H1 (cell line): Measurements from ENCODE around the gene JAKMIP2. TPM values are rescaled to one million over a fixed set of nuclear protein-coding genes. Genes with fewer than 3 reads are reported as not detected.
A peak's percentile ranks its signal among the peaks of the same experiment; 100 is the strongest.

Experiments used
- CBX8 ChIP-seq: fragments of 300-800, 300-1000 bp; sonication (generic); IDR thresholded peaks from 2 replicates; pipeline ENCODE4 v1.7.1; 2016; ENCODE audit warnings: low read depth, low read length, borderline replicate concordance
- CEBPB ChIP-seq: IDR thresholded peaks from 2 replicates; pipeline ENCODE4 v1.6.1; 2012; ENCODE audit warnings: low read depth, low read length
- CHD7 ChIP-seq: fragments of 300-600 bp; sonication (generic); IDR thresholded peaks from 2 replicates; pipeline ENCODE4 v1.7.1; 2012; ENCODE audit warnings: low read length, moderate library complexity, mild to moderate bottlenecking, inconsistent platforms; ENCODE audit not compliant: insufficient replicate concordance
- MAX ChIP-seq: IDR thresholded peaks from 2 replicates; pipeline ENCODE4 v1.6.1; 2012; ENCODE audit warnings: inconsistent platforms
- RAD21 ChIP-seq, 2 experiments: IDR thresholded peaks in 1 of 2; conservative IDR thresholded peaks in 1 of 2; 2 replicates each; pipeline ENCODE4 v1.6.1; 2011; ENCODE audit warnings: low read depth in 2 of 2, low read length in 2 of 2, improper control_type of control experiment in 1 of 2, inconsistent platforms in 1 of 2, mild to moderate bottlenecking in 1 of 2, moderate library complexity in 1 of 2
- RNF2 ChIP-seq: fragments of 200-900, 300-1000 bp; sonication (generic); IDR thresholded peaks from 2 replicates; pipeline ENCODE4 v1.7.1; 2016; ENCODE audit warnings: borderline replicate concordance, low read depth, mild to moderate bottlenecking, antibody characterized with exemption, low read length; ENCODE audit not compliant: poor library complexity, severe bottlenecking; ENCODE audit errors: missing control alignments
- SIN3A ChIP-seq, 2 experiments: IDR thresholded peaks in 1 of 2; conservative IDR thresholded peaks in 1 of 2; 2 replicates each; pipeline ENCODE4 v1.6.1; 2011 to 2012; ENCODE audit warnings: low read length in 2 of 2, improper control_type of control experiment in 1 of 2, low read depth in 1 of 2, mild to moderate bottlenecking in 1 of 2
- TAF1 ChIP-seq: IDR thresholded peaks from 2 replicates; pipeline ENCODE4 v1.6.1; 2011; ENCODE audit warnings: mild to moderate bottlenecking, low read depth, low read length
- polyA plus RNA-seq, 7 experiments: library from polyadenylated mRNA; depleted of rRNA in 3 of 7; stranded (reverse) in 5 of 7; unstranded in 2 of 7; fragments of >200 nt in 5 of 7; fragments of 200-250 nt in 2 of 7; gene quantifications; 1 replicate in 5 of 7; 2 replicates in 1 of 7; 4 replicates in 1 of 7; pipeline versions ENCODE4 v1.2.1 to v1.2.3, GENCODE V29; 2011 to 2013; ENCODE audit warnings: missing spikeins in 2 of 7, mixed read lengths in 2 of 7
- total RNA-seq: library from RNA; stranded (reverse); fragmentation: NEBNext Ultra II Directional; extraction: Animal tissue kit (Norgen Biotek cat#: 25700); gene quantifications from 2 replicates; pipeline ENCODE4 v1.2.1, GENCODE V29; 2021

The JAKMIP2 gene
- total and polyA plus RNA-seq, 2 of the 8 experiments (the other 6 are each of a cell fraction or from before 2014, with no cell fraction given): 2.4 to 13.6 TPM

GRCh38 chr5:147559749-147560148, 222.8 kb downstream of the JAKMIP2 start (continued):
- TF ChIP-seq CBX8 (no peak), RNF2 (no peak), CHD7 (no peak), SIN3A (conservative IDR thresholded peaks at IDR 0.05 in 1 of 2, IDR thresholded peaks at IDR 0.05 in 1 of 2; ENCODE audit: low read depth in 1 of 2, low read length in 2 of 2) (no peak), CEBPB (no peak), RAD21 (IDR thresholded peaks at IDR 0.05 in 1 of 2, conservative IDR thresholded peaks at IDR 0.05 in 1 of 2; ENCODE audit: low read depth in 2 of 2, low read length in 2 of 2) (peak; percentile 43 to 47), MAX (0 out of 2 replicates have a peak, but pooled peaks have one; percentile 28), TAF1 (peak; percentile 43; the same call in 1 of the 2 replicates)
